ENCODE results near the gene RNF151. TPM values are rescaled to one million over a fixed set of nuclear protein-coding genes. Genes with fewer than 3 reads are reported as not detected.

RNF151 gene
- total and polyA plus RNA-seq, 2 of the 13 experiments (the other 11 are each of a cell fraction or from before 2014, with no cell fraction given), result not detected

DNA sequence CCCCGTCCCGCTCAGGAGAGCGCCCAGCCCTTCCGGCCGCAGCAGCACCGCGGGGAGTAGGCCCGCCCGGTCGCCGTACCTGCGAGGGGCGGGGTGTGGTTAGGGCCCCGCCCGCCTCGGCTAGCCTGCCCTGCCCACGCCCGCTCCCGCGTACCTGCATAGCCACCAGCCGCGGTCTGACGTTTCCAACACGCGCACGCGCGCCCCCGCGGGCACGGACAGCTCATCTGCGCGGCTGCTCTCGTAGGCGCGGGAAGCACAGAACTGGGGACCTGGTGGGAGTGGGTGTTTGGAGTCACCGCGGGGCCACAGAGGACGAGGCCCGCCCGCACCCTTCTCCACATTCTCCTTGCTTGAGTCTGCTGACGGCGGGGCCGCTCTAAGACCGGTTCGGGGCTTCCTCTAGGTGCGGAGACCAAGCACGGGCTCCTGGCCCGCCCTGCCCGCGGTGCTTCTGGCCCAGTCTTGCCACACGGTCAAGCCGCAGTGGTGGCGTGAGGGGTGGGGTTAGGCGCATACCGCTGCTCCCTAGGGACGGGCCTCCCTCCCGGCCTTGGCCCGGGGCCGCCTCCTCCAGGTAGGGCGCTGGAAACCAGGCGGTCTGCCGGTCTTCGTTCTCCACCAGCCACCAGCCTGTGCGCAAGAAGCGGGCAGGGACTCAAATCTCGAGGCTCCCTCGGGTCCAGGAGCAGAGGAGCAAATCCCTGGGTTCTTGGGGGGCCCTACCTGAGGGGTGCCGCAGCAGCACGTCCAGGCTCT lies 12.8 kb downstream of the RNF151 start (continued):
- TF ChIP-seq, protein P1, sequence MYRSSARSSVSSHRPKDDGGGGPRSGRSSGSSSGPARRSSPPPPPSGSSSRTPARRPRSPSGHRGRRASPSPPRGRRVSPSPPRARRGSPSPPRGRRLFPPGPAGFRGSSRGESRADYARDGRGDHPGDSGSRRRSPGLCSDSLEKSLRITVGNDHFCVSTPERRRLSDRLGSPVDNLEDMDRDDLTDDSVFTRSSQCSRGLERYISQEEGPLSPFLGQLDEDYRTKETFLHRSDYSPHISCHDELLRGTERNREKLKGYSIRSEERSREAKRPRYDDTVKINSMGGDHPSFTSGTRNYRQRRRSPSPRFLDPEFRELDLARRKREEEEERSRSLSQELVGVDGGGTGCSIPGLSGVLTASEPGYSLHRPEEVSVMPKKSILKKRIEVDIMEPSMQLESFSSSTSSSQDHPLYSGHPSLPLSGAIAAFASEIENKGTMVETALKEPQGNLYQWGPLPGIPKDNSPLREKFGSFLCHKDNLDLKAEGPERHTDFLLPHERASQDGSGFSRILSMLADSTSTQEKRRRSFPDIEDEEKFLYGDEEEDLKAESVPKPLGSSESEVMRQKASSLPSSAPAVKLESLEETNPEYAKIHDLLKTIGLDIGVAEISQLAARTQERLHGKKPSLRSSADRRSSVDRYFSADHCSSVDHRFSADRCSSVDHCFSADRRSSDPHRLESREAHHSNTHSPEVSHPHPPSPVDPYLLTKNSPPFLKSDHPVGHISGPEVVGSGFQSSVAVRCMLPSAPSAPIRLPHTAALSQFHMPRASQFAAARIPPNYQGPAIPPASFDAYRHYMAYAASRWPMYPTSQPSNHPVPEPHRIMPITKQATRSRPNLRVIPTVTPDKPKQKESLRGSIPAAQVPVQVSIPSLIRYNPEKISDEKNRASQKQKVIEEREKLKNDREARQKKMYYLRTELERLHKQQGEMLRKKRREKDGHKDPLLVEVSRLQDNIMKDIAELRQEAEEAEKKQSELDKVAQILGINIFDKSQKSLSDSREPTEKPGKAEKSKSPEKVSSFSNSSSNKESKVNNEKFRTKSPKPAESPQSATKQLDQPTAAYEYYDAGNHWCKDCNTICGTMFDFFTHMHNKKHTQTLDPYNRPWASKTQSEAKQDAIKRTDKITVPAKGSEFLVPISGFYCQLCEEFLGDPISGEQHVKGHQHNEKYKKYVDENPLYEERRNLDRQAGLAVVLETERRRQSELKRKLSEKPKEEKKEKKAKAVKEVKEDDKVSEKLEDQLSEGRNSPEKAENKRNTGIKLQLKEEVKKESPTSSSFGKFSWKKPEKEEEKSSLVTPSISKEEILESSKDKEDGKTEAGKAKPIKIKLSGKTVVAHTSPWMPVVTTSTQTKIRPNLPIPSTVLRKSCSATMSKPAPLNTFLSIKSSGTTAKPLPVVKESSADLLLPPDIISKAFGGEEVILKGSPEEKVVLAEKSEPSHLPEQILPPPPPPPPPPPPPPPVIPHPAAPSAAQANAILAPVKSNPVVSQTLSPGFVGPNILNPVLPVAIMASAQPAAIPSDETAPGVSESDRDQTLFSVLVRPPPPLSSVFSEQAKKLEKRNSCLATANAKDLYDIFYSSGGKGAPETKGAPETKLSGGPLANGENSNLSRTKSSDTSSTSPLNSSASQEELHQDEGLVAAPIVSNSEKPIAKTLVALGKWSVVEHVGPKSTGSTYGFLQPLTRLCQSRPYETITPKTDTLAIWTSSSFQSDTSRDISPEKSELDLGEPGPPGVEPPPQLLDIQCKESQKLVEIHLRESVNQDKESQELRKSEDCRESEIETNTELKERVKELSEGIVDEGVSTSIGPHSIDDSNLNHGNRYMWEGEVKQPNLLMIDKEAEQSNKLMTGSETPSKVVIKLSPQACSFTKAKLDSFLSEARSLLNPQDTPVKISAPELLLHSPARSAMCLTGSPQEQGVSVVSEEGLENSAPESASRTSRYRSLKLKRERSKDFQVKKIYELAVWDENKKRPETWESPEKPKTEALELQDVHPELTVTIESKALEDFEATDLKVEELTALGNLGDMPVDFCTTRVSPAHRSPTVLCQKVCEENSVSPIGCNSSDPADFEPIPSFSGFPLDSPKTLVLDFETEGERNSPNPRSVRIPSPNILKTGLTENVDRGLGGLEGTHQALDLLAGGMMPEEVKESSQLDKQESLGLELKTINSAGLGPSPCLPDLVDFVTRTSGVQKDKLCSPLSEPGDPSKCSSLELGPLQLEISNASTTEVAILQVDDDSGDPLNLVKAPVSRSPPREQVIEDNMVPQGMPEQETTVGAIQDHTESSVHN (CRISPR knock-in tag; IDR thresholded peaks at IDR 0.05), result no peak
- TF ChIP-seq STAT5B (CRISPR knock-in tag; IDR thresholded peaks at IDR 0.05), result no peak
- TF ChIP-seq, protein P2, sequence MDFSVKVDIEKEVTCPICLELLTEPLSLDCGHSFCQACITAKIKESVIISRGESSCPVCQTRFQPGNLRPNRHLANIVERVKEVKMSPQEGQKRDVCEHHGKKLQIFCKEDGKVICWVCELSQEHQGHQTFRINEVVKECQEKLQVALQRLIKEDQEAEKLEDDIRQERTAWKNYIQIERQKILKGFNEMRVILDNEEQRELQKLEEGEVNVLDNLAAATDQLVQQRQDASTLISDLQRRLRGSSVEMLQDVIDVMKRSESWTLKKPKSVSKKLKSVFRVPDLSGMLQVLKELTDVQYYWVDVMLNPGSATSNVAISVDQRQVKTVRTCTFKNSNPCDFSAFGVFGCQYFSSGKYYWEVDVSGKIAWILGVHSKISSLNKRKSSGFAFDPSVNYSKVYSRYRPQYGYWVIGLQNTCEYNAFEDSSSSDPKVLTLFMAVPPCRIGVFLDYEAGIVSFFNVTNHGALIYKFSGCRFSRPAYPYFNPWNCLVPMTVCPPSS (IDR thresholded peaks at IDR 0.05), result no peak

All from HepG2 (cell line).